CD4-positive, alpha-beta memory T cell (primary cell): Measurements from ENCODE around the gene CD8B. TPM values are rescaled to one million over a fixed set of nuclear protein-coding genes. Genes with fewer than 3 reads are reported as not detected.
"Not testable (repeated sequence)": the region's sequence is repeated elsewhere in the genome, so short reads cannot be mapped to it uniquely, and the experiment has no call there.

Experiments used
- CTCF ChIA-PET: fragments of 350-600 bp; sonication (Branson Sonifier 250); formaldehyde crosslinking; loops from one replicate; lab custom pipeline; 2021; ENCODE audit warnings: inconsistent platforms; ENCODE audit not compliant: partially characterized antibody; lab: Charles Lee
- POLR2A ChIA-PET: fragments of 350-600 bp; sonication (Branson Sonifier 250); formaldehyde crosslinking; loops from one replicate; lab custom pipeline; 2021; ENCODE audit not compliant: partially characterized antibody; lab: Charles Lee
- DNase-seq, 5 donors: peaks; one replicate each; pipeline versions ENCODE4 v3.0.0 to v3.0.0-alpha.2; 2020 to 2022; ENCODE audit warnings: mixed read lengths in 1 of 5
- H3K27ac ChIP-seq: one replicate; pipeline ENCODE4 v1.7.0; 2013; ENCODE audit warnings: low read depth, low read length
- H3K27me3 ChIP-seq: 2 replicates; pipeline ENCODE4 v1.7.0; 2013; ENCODE audit warnings: mild to moderate bottlenecking, low read length, moderate library complexity; ENCODE audit not compliant: insufficient read depth
- H3K36me3 ChIP-seq: 2 replicates; pipeline ENCODE4 v1.7.0; 2013; ENCODE audit warnings: mild to moderate bottlenecking, low read length, moderate library complexity; ENCODE audit not compliant: insufficient read depth
- H3K4me1 ChIP-seq: 2 replicates; pipeline ENCODE4 v1.7.0; 2013; ENCODE audit warnings: mild to moderate bottlenecking, low read length, moderate library complexity; ENCODE audit not compliant: insufficient read depth
- H3K4me3 ChIP-seq, 2 donors: one replicate each; pipeline ENCODE4 v1.7.0; 2013; ENCODE audit warnings: low read length in 2 of 2, mild to moderate bottlenecking in 1 of 2
- H3K9me3 ChIP-seq, 2 donors: one replicate each; pipeline ENCODE4 v1.7.0; 2013; ENCODE audit warnings: low read length in 2 of 2, control low read depth in 1 of 2; ENCODE audit not compliant: control insufficient read depth in 1 of 2
- H3K27ac Mint-ChIP-seq, 7 donors: one replicate each; pipeline ENCODE4 v1.8.0; 2020 to 2021; ENCODE audit warnings: mixed read lengths in 7 of 7, mild to moderate bottlenecking in 6 of 7, inconsistent platforms in 3 of 7, moderate library complexity in 3 of 7
- H3K27me3 Mint-ChIP-seq, 2 donors: one replicate each; pipeline ENCODE4 v1.8.0; 2020 to 2021; ENCODE audit warnings: mixed read lengths in 2 of 2
- H3K36me3 Mint-ChIP-seq, 2 donors: one replicate each; pipeline ENCODE4 v1.8.0; 2020 to 2021; ENCODE audit warnings: mixed read lengths in 2 of 2, inconsistent platforms in 1 of 2, mild to moderate bottlenecking in 1 of 2
- H3K4me1 Mint-ChIP-seq, 4 donors: one replicate each; pipeline ENCODE4 v1.8.0; 2020 to 2021; ENCODE audit warnings: mixed read lengths in 4 of 4, mild to moderate bottlenecking in 1 of 4
- H3K4me3 Mint-ChIP-seq, 8 donors: one replicate each; pipeline ENCODE4 v1.8.0; 2020 to 2021; ENCODE audit warnings: mixed read lengths in 8 of 8, mild to moderate bottlenecking in 7 of 8, moderate library complexity in 6 of 8, inconsistent platforms in 3 of 8
- H3K9me3 Mint-ChIP-seq, 8 donors: one replicate each; pipeline ENCODE4 v1.8.0; 2020 to 2021; ENCODE audit warnings: mixed read lengths in 8 of 8, mild to moderate bottlenecking in 5 of 8, inconsistent platforms in 3 of 8, moderate library complexity in 1 of 8
- intact Hi-C: fragments of 100-400 bp; cut with micrococcal nuclease; formaldehyde crosslinking; loops from one replicate; pipeline ENCODE4 v1.15.1; 2023
- polyA plus RNA-seq, 2 donors: library from polyadenylated mRNA; unstranded; fragments of 300-500 nt; fragmentation: Illumina TruSeq; gene quantifications; one replicate each; pipeline ENCODE4 v1.2.3, GENCODE V29; 2021
- total RNA-seq, 2 experiments: library from RNA; stranded (reverse); gene quantifications; one replicate each; pipeline ENCODE4 v1.2.3, GENCODE V29; 2021

CD8B gene
- total and polyA plus RNA-seq, 4 experiments from 2014 or later: 0.22 to 1.1 (median 0.59) TPM

- H3K36me3 Mint-ChIP-seq, H3K4me3 ChIP-seq, H3K27me3 ChIP-seq, H3K9me3 Mint-ChIP-seq, H3K27me3 Mint-ChIP-seq, H3K36me3 ChIP-seq, H3K27ac ChIP-seq, H3K4me1 Mint-ChIP-seq, POLR2A ChIA-PET, CTCF ChIA-PET, H3K4me1 ChIP-seq, H3K9me3 ChIP-seq, H3K4me3 Mint-ChIP-seq, DNase-seq, H3K27ac Mint-ChIP-seq, intact Hi-C loops: not testable (repeated sequence)
These were observed 10.1 kb downstream of the CD8B start for GRCh38 chr2:86851581-86851980.

DNA sequence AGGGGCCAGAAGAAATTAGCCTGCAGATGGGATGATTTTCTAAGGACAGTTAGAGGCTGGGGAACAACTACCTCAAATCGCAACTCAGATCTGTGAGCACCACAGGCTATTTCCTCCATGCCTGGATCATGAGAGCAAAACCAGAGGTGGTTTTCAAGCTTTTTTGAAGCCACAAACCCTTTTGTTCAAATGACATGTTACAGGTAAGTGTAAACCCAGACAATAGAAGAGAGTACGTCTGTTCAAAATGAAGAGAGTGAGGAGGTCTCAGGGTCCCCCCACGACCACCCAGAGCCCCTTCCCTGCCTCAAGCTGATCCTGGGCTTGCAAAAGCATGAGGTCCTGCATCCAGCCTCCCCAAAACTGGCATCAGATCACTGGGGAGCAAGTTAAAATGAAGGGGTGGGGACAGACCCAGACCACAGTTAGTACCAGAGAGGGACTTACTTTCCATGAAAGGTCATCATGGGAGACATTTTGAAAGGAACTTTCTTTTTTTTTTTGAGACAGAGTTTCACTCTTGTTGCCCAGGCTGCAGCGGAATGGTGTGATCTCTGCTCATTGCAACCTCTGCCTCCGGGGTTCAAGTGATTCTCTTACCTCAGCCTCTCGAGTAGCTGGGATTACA is 19.0 kb downstream of the CD8B start:
- H3K4me3 ChIP-seq, H3K27me3 ChIP-seq, H3K27ac ChIP-seq, CTCF ChIA-PET, H3K36me3 ChIP-seq, H3K27me3 Mint-ChIP-seq, H3K9me3 ChIP-seq, POLR2A ChIA-PET, H3K9me3 Mint-ChIP-seq, H3K4me1 ChIP-seq, H3K36me3 Mint-ChIP-seq, DNase-seq, intact Hi-C loops: not testable (repeated sequence)
- peak overlapping the region in 2 of 7 donors; percentile 30 to 48 for H3K27ac Mint-ChIP-seq
- H3K4me1 Mint-ChIP-seq: peaks cover 0 to 13% (median 4%) of the 10 kb centered on the region in 4 donors
- H3K4me3 Mint-ChIP-seq: peak overlapping the region in 1 of 8 donors; percentile 32

GRCh38 chr2:86841330-86841729 is 20.4 kb downstream of the CD8B start:
- H3K36me3 ChIP-seq, H3K9me3 ChIP-seq, H3K4me3 Mint-ChIP-seq, DNase-seq, H3K9me3 Mint-ChIP-seq, CTCF ChIA-PET, H3K4me1 ChIP-seq, H3K27me3 Mint-ChIP-seq, H3K4me3 ChIP-seq, intact Hi-C loops, H3K36me3 Mint-ChIP-seq, H3K27ac Mint-ChIP-seq, H3K27ac ChIP-seq, POLR2A ChIA-PET, H3K27me3 ChIP-seq: not testable (repeated sequence)
- peaks cover 4 to 13% (median 6%) of the 10 kb centered on the region in 4 donors for H3K4me1 Mint-ChIP-seq

DNA sequence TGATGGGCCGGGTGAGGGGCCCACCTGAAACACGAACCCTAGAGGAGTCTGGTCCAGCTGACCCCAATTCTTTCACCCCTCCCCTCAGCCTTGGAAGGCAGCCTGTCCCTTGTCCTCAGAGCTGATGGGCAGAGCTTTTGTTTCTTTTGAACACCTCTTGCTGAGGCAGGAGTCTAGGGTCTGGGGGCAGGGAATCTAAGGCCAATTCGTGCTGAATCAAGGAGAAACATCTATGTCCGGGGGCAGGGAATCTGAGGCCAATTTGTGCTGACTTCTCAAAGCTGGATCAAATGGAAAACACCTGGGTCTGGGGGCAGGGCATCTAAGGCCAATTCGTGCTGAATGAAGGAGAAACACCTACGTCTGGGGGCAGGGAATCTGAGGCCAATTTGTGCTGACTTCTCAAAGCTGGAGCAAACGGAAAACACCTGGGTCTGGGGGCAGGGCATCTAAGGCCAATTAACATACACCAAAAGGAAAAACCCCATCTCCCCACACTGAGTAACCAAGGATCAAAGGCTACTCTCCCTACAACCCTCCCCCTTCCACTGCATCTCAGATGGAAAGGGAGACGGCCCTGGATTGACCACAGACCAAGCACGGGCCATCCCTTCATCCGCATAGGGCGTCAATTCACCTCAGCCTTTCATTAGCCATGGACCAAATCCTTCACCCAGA is 21.7 kb downstream of the CD8B start:
- H3K4me1 ChIP-seq, H3K36me3 ChIP-seq, H3K4me3 Mint-ChIP-seq, H3K4me3 ChIP-seq, DNase-seq, H3K27ac ChIP-seq, POLR2A ChIA-PET, H3K27me3 Mint-ChIP-seq, intact Hi-C loops, H3K27ac Mint-ChIP-seq, H3K27me3 ChIP-seq, CTCF ChIA-PET, H3K36me3 Mint-ChIP-seq, H3K9me3 Mint-ChIP-seq, H3K9me3 ChIP-seq: not testable (repeated sequence)
- peaks cover 4 to 13% (median 6%) of the 10 kb centered on the region in 4 donors for H3K4me1 Mint-ChIP-seq

DNA sequence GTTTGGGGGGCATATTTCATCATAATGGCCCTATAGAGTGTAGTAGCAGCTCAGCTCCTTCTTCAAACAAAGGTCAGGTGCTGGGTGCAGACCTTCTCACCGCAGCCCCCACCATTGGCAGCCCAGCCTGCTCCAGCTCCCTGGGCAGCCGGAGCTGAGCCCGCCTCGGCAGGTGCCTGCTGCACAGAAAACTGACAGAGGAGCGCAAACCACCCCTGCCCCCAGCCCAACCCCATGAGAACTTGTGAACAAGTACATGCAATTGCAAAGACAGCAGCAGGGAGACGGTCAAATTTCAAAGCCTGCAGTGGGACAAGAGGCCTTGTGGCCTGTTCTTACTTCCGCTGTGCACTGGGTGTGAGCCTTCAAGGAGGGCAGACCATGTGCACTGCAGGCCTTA is 22.2 kb downstream of the CD8B start:
- H3K27ac ChIP-seq, H3K36me3 ChIP-seq, POLR2A ChIA-PET, H3K4me3 Mint-ChIP-seq, H3K4me1 ChIP-seq, H3K27ac Mint-ChIP-seq, H3K9me3 ChIP-seq, H3K27me3 Mint-ChIP-seq, H3K36me3 Mint-ChIP-seq, CTCF ChIA-PET, H3K27me3 ChIP-seq, H3K4me3 ChIP-seq, intact Hi-C loops, DNase-seq, H3K9me3 Mint-ChIP-seq: not testable (repeated sequence)
- H3K4me1 Mint-ChIP-seq: peaks cover 4 to 13% (median 6%) of the 10 kb centered on the region in 4 donors

DNA sequence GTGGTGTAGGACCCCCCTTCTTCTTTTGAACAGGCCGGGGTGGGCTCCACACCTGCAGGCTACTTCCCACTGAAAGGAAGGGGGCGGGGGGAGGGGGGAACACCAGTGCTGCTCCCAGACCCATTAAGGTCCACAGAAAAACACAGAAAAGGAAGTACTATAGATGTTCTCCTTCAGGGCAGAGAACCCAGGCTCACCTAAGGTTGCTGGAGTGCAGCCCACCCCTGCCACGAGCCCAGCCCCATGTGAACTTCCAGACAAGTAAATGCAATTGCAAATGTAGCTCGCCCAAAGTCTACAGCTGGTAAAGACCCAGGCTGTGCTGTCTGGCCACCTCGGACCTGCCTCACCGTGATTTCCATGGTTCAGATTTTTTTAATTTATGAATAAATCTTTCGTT is 24.0 kb downstream of the CD8B start:
- DNase-seq, H3K4me3 ChIP-seq, H3K9me3 ChIP-seq, H3K9me3 Mint-ChIP-seq, H3K36me3 ChIP-seq, CTCF ChIA-PET, H3K27ac Mint-ChIP-seq, H3K27ac ChIP-seq, POLR2A ChIA-PET, H3K4me1 ChIP-seq, H3K27me3 Mint-ChIP-seq, intact Hi-C loops, H3K27me3 ChIP-seq, H3K36me3 Mint-ChIP-seq: not testable (repeated sequence)
- H3K4me1 Mint-ChIP-seq: peaks cover 4 to 13% (median 6%) of the 10 kb centered on the region in 4 donors
- peak overlapping the region in 6 of 8 donors; percentile 25 to 63 (median 34) for H3K4me3 Mint-ChIP-seq

DNA sequence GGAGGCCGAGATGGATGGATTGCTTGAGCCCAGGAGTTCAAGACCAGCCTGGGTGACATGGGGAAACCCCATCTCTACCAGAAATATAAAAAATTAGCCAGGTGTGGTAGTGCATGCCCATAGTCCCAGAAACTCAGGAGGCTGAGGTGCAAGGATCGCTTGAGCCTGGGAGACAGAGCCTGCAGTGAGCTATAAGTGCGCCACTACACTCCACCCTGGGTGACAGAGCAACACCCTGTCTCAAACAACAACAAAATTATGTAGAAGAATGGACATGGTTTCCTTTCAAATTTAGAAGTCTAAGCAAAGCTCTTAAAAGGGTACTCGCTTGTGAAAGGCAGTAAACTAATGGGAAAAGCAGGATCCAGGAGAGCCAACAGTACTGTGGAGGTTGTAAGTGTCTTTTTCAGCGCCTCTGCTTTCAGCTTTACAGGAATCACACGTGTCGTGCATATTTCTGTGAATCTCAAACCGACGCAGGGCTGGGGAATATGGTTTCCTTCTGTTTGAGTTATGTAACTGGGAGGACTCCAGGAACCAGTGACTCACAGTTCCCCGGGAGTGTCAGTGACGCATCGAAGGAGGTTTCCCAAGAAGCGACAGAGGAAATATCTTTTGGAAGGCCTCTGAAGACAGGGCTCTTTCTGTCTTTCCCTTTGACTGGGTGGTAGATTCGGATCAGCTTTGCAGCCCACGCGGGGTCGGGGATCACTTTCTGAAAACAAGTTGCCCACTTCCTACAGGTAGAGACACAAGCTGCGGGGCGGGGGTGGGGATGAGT is 24.6 kb downstream of the CD8B start:
- POLR2A ChIA-PET, H3K9me3 ChIP-seq, H3K9me3 Mint-ChIP-seq, H3K4me1 ChIP-seq, H3K4me1 Mint-ChIP-seq, H3K4me3 ChIP-seq, H3K36me3 ChIP-seq, DNase-seq, intact Hi-C loops, H3K27ac ChIP-seq, H3K27me3 Mint-ChIP-seq, H3K27me3 ChIP-seq, H3K36me3 Mint-ChIP-seq, CTCF ChIA-PET: not testable (repeated sequence)
- peak overlapping the region in 6 of 8 donors; percentile 27 to 73 (median 54) for H3K4me3 Mint-ChIP-seq
- peak overlapping the region in 1 of 7 donors; percentile 76 for H3K27ac Mint-ChIP-seq
